Thyroid gland (tissue), 4 donors: ENCODE data around the gene CELSR3. TPM values are rescaled to one million over a fixed set of nuclear protein-coding genes. Genes with fewer than 3 reads are reported as not detected.

Experiments
- DNase-seq, 2 donors: peaks; one replicate each; pipeline ENCODE4 v3.0.0-alpha.2; 2019
- H3K27ac ChIP-seq, 3 donors: fragments of 200-600 bp; sonication (generic); 1 replicate in 2 of 3; 2 replicates in 1 of 3; pipeline ENCODE4 v1.5.1; 2016 to 2019; ENCODE audit warnings: mild to moderate bottlenecking in 1 of 3, moderate library complexity in 1 of 3
- H3K27me3 ChIP-seq: fragments of 200-600 bp; sonication (generic); one replicate; pipeline ENCODE4 v1.5.1; 2019
- H3K36me3 ChIP-seq, 2 donors: fragments of 200-600 bp; sonication (generic); one replicate each; pipeline ENCODE4 v1.5.1; 2016 to 2019
- H3K4me1 ChIP-seq, 2 donors: fragments of 200-600 bp; sonication (generic); one replicate each; pipeline ENCODE4 v1.5.1; 2017 to 2019
- H3K4me3 ChIP-seq, 3 donors: fragments of 200-600 bp; sonication (generic); replicated peaks in 1 of 3; 1 replicate in 2 of 3; 2 replicates in 1 of 3; pipeline ENCODE4 v1.5.1; 2016; ENCODE audit warnings: mild to moderate bottlenecking in 1 of 3
- H3K9me3 ChIP-seq: fragments of 200-600 bp; sonication (generic); one replicate; pipeline ENCODE4 v1.5.1; 2017
- CTCF ChIP-seq, 6 experiments: fragments of 200-600 bp in 3 of 6; fragments of 450-650 bp in 3 of 6; sonication (generic) in 3 of 6; IDR thresholded peaks; one replicate each; pipeline ENCODE4 v1.5.1; 2016 to 2019; ENCODE audit warnings: antibody characterized with exemption in 6 of 6, mild to moderate bottlenecking in 2 of 6, inconsistent platforms in 1 of 6, moderate library complexity in 1 of 6
- POLR2A ChIP-seq, 2 donors: fragments of 450-650 bp; IDR thresholded peaks; one replicate each; pipeline ENCODE4 v1.6.1; 2017; ENCODE audit warnings: antibody characterized with exemption in 2 of 2, mild to moderate bottlenecking in 2 of 2, moderate library complexity in 1 of 2
- WGBS, 2 donors: methylation state at CpG; one replicate each; pipeline ENCODE4 v1.1.5; 2017; 5-methylcytosine and 5-hydroxymethylcytosine counted together
- intact Hi-C: fragments of 100-400 bp; cut with DNase I; formaldehyde crosslinking; loops from one replicate; pipeline ENCODE4 v1.15.1; 2023
- total RNA-seq, 4 donors: library from RNA; depleted of rRNA; stranded (reverse); fragments of >200 nt; gene quantifications; one replicate each; pipeline ENCODE4 v1.2.3, GENCODE V29; 2016

Gene CELSR3, protein sequence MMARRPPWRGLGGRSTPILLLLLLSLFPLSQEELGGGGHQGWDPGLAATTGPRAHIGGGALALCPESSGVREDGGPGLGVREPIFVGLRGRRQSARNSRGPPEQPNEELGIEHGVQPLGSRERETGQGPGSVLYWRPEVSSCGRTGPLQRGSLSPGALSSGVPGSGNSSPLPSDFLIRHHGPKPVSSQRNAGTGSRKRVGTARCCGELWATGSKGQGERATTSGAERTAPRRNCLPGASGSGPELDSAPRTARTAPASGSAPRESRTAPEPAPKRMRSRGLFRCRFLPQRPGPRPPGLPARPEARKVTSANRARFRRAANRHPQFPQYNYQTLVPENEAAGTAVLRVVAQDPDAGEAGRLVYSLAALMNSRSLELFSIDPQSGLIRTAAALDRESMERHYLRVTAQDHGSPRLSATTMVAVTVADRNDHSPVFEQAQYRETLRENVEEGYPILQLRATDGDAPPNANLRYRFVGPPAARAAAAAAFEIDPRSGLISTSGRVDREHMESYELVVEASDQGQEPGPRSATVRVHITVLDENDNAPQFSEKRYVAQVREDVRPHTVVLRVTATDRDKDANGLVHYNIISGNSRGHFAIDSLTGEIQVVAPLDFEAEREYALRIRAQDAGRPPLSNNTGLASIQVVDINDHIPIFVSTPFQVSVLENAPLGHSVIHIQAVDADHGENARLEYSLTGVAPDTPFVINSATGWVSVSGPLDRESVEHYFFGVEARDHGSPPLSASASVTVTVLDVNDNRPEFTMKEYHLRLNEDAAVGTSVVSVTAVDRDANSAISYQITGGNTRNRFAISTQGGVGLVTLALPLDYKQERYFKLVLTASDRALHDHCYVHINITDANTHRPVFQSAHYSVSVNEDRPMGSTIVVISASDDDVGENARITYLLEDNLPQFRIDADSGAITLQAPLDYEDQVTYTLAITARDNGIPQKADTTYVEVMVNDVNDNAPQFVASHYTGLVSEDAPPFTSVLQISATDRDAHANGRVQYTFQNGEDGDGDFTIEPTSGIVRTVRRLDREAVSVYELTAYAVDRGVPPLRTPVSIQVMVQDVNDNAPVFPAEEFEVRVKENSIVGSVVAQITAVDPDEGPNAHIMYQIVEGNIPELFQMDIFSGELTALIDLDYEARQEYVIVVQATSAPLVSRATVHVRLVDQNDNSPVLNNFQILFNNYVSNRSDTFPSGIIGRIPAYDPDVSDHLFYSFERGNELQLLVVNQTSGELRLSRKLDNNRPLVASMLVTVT (N-terminal part only)
- 1 to 10 TPM in 2 of 4 donors, under 1 TPM in 2; 0.54 to 1.7 (median 1.0) TPM for total RNA-seq

GRCh38 chr3:48662753-48663488, at the start of gene CELSR3:
CELSR3 (minus strand) TSS chr3:48662886; CDS start chr3:48662634, 252 bp downstream.
- no peaks in the 10 kb centered on the region for H3K9me3 ChIP-seq
- peak within 1 kb of the TSS; percentile 29 to 47 (median 34) for H3K4me3 ChIP-seq
- H3K27me3 ChIP-seq = no peaks in the 10 kb centered on the region
- intact Hi-C loops = no loop called here
- H3K4me1 ChIP-seq = peaks cover 13 to 26% of the 10 kb centered on the region in 2 donors
- no peaks in the 10 kb centered on the region for H3K36me3 ChIP-seq
- 1 to 2% methylated on average over 22 to 35 of the region's 52 CpGs for whole genome bisulfite sequencing, 2 donors
- TF ChIP-seq POLR2A (IDR thresholded peaks at IDR 0.05) = peak in 1 of 2 donors; percentile 18
- no peak for TF ChIP-seq CTCF (IDR thresholded peaks at IDR 0.05)
- H3K27ac ChIP-seq = peak within 1 kb of the TSS; percentile 51 to 85 (median 67)
- DNase-seq = peak; percentile 77 to 82

- Histone ChIP-seq H3K27ac (no peak overlapping the region), H3K9me3 (no peaks in the 10 kb centered on the region), H3K36me3 (peaks cover 0 to 6% of the 10 kb centered on the region in 2 donors), H3K4me1 (peaks cover 41 to 52% of the 10 kb centered on the region in 2 donors), H3K27me3 (no peaks in the 10 kb centered on the region), H3K4me3 (no peak overlapping the region)
- no peak for TF ChIP-seq CTCF (IDR thresholded peaks at IDR 0.05)
- no peak for DNase-seq
- intact Hi-C loops = no loop called here
- WGBS, 2 donors = 49 to 59% methylated on average over 2 of the region's 2 CpGs
These were observed 49.0 kb upstream of the CELSR3 start for GRCh38 chr3:48711727-48712126.

GRCh38 chr3:48709051-48709461, 46.4 kb upstream of the CELSR3 start:
- no peak for DNase-seq
- H3K4me1 ChIP-seq = peaks cover 28 to 39% of the 10 kb centered on the region in 2 donors
- H3K27me3 ChIP-seq = no peaks in the 10 kb centered on the region
- H3K36me3 ChIP-seq = peaks cover 0 to 6% of the 10 kb centered on the region in 2 donors
- no peak overlapping the region for H3K4me3 ChIP-seq
- no peaks in the 10 kb centered on the region for H3K9me3 ChIP-seq
- intact Hi-C loops = no loop called here
- 73 to 74% methylated on average over 7 of the region's 7 CpGs for WGBS, 2 donors
- no peak for TF ChIP-seq POLR2A (IDR thresholded peaks at IDR 0.05)
- no peak for TF ChIP-seq CTCF (IDR thresholded peaks at IDR 0.05)
- no peak overlapping the region for H3K27ac ChIP-seq

GRCh38 chr3:48708481-48708889, 45.8 kb upstream of the CELSR3 start:
- DNase-seq = no peak
- H3K27ac ChIP-seq = no peak overlapping the region
- peaks cover 32 to 44% of the 10 kb centered on the region in 2 donors for H3K4me1 ChIP-seq
- H3K36me3 ChIP-seq = peaks cover 0 to 6% of the 10 kb centered on the region in 2 donors
- H3K27me3 ChIP-seq = no peaks in the 10 kb centered on the region
- intact Hi-C loops = no loop called here
- no peak overlapping the region for H3K4me3 ChIP-seq
- WGBS, 2 donors = 60 to 61% methylated on average over 2 of the region's 2 CpGs
- H3K9me3 ChIP-seq = no peaks in the 10 kb centered on the region
- TF ChIP-seq POLR2A (IDR thresholded peaks at IDR 0.05) (no peak), CTCF (IDR thresholded peaks at IDR 0.05) (no peak)
